MM.1S (cell line): ENCODE results near the gene SP1.

ENCODE experiments used
- EZH2phosphoT487 ChIP-seq: fragments of 300-600 bp; sonication (generic); IDR thresholded peaks from 2 replicates; pipeline ENCODE4 v1.6.1; 2018; ENCODE audit warnings: antibody characterized with exemption, low read length
- TF ChIP-seq, protein P1 (sequence below): fragments of 300-600 bp; sonication (generic); IDR thresholded peaks from 2 replicates; pipeline ENCODE4 v1.5.1; 2016; ENCODE audit warnings: antibody characterized with exemption, low read length, mixed read lengths

DNA sequence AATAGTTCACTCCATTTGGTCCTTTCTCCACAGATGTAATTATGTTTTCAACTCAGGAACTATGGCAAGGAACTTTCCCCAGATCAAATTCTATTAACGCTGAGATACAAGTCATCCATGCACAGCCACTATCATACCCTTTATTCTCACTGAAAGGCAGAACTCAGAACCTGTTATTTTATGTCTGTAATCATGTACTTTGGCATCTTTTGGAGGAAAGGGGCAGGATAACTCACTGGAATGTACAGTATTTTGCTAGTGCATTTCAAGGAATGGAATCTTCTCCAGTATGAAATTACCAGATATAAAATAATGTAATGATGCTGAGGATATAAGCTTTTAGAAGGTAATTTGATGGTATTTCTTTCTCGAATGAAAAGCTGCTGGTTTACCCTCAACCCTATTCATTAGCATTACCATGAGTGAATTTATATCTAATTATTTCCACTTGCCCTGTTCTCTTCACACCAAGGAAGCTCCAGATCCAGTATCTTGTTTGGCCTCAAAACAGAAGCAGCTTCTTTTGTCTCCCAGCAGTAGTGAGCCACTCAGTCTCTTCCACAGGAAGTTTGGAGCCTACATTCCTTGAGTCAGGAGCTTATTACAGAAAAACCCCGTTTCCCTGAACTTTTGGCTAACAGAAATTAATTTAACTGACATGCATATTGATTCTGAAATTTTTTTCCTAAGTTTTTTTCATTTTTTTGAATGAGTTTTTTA lies 33.7 kb downstream of the SP1 start:
- TF ChIP-seq, protein P1, sequence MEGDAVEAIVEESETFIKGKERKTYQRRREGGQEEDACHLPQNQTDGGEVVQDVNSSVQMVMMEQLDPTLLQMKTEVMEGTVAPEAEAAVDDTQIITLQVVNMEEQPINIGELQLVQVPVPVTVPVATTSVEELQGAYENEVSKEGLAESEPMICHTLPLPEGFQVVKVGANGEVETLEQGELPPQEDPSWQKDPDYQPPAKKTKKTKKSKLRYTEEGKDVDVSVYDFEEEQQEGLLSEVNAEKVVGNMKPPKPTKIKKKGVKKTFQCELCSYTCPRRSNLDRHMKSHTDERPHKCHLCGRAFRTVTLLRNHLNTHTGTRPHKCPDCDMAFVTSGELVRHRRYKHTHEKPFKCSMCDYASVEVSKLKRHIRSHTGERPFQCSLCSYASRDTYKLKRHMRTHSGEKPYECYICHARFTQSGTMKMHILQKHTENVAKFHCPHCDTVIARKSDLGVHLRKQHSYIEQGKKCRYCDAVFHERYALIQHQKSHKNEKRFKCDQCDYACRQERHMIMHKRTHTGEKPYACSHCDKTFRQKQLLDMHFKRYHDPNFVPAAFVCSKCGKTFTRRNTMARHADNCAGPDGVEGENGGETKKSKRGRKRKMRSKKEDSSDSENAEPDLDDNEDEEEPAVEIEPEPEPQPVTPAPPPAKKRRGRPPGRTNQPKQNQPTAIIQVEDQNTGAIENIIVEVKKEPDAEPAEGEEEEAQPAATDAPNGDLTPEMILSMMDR, result no peak
- TF ChIP-seq EZH2phosphoT487, result no peak
